ENCODE measurements around the gene NEK6. TPM values are rescaled to one million over a fixed set of nuclear protein-coding genes. Genes with fewer than 3 reads are reported as not detected.
A peak's percentile ranks its signal among the peaks of the same experiment; 100 is the strongest.

Gene NEK6
- total RNA-seq, 2 experiments from 2014 or later: 5.6 to 16.4 TPM

GRCh38 chr9:124394596-124394995 is 136.8 kb downstream of the NEK6 start:
- Histone ChIP-seq H3K27ac (ENCODE audit: low read depth, low read length, poor library complexity, severe bottlenecking) (no peak overlapping the region), H3K9me3 (ENCODE audit: low read length) (no peaks in the 10 kb centered on the region), H3K36me3 (ENCODE audit: insufficient read depth, low read length) (peaks cover 69% of the 10 kb centered on the region), H3K79me2 (ENCODE audit: insufficient read depth, low read depth, low read length) (peaks cover 35% of the 10 kb centered on the region; the same call in 1 of the 2 replicates), H3K4me3 (ENCODE audit: low read depth, low read length, poor library complexity, severe bottlenecking) (no peak overlapping the region), H3K9me2 (ENCODE audit: insufficient read depth, low read length) (no peaks in the 10 kb centered on the region), H3K4me1 (ENCODE audit: insufficient read depth, low read length, poor library complexity, severe bottlenecking) (no peaks in the 10 kb centered on the region), H3K4me2 (ENCODE audit: low read length) (no peak overlapping the region), H4K20me1 (ENCODE audit: insufficient read depth, low read length) (peaks cover 12% of the 10 kb centered on the region; the same call in 1 of the 2 replicates), H2AFZ (ENCODE audit: low read length) (no peak overlapping the region)
- peak; percentile 65 for TF ChIP-seq CTCF (conservative IDR thresholded peaks at IDR 0.05; ENCODE audit: low read length)
- no peak for TF ChIP-seq EZH2phosphoT487 (IDR thresholded peaks at IDR 0.05; ENCODE audit: borderline replicate concordance, low read depth, low read length)
- POLR2A ChIA-PET: no interaction called here
- BruUV-seq (replicated peaks): no TSS peak
- CTCF ChIA-PET (ENCODE audit: unreplicated experiment): interaction anchor here (0.8 kb wide), 1 partner anchor 26 kb away, joined by 3 read pairs; no protein-coding TSS in a partner anchor
- intact Hi-C loops (cut with micrococcal nuclease; ENCODE audit: unreplicated experiment): no loop called here
- no peak for DNase-seq (ENCODE audit: low spot score)

DNA sequence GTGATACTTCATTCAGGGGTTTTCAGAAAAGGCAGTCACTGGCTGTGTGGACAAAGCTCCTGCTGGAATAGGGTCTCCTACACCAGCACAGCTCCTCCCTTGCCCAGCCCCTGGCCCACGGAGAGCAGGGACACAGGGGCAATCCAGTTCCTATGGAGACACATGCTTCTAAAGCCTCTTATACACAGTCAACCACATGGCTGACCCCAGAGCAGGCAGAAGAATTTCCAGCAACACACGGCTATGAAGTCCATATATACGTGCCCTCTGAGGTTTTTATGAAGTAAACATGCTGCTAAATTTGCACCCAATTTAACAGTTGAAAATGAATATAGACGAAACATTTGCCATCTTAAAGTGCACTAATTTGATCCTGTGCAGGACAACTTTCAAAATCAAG is 138.1 kb downstream of the NEK6 start:
- Histone ChIP-seq H3K27ac (ENCODE audit: low read depth, low read length, poor library complexity, severe bottlenecking) (no peak overlapping the region), H3K79me2 (ENCODE audit: insufficient read depth, low read depth, low read length) (peaks cover 26% of the 10 kb centered on the region; the same call in 1 of the 2 replicates), H3K9me2 (ENCODE audit: insufficient read depth, low read length) (no peaks in the 10 kb centered on the region), H2AFZ (ENCODE audit: low read length) (no peak overlapping the region), H3K36me3 (ENCODE audit: insufficient read depth, low read length) (peaks cover 72% of the 10 kb centered on the region), H3K4me1 (ENCODE audit: insufficient read depth, low read length, poor library complexity, severe bottlenecking) (no peaks in the 10 kb centered on the region), H3K9me3 (ENCODE audit: low read length) (no peaks in the 10 kb centered on the region), H3K4me3 (ENCODE audit: low read depth, low read length, poor library complexity, severe bottlenecking) (no peak overlapping the region), H3K4me2 (ENCODE audit: low read length) (no peak overlapping the region), H4K20me1 (ENCODE audit: insufficient read depth, low read length) (peaks cover 11% of the 10 kb centered on the region; the same call in 1 of the 2 replicates)
- CTCF ChIA-PET (ENCODE audit: unreplicated experiment): no interaction called here
- DNase-seq (ENCODE audit: low spot score): no peak
- intact Hi-C loops (cut with micrococcal nuclease; ENCODE audit: unreplicated experiment): no loop called here
- TF ChIP-seq EZH2phosphoT487 (IDR thresholded peaks at IDR 0.05; ENCODE audit: borderline replicate concordance, low read depth, low read length) (no peak), CTCF (conservative IDR thresholded peaks at IDR 0.05; ENCODE audit: low read length) (no peak)
- POLR2A ChIA-PET: interaction anchor here (1.1 kb wide), 1 partner anchor 12 kb away, joined by 4 read pairs; no protein-coding TSS in a partner anchor
- no TSS peak for BruUV-seq (replicated peaks)

DNA sequence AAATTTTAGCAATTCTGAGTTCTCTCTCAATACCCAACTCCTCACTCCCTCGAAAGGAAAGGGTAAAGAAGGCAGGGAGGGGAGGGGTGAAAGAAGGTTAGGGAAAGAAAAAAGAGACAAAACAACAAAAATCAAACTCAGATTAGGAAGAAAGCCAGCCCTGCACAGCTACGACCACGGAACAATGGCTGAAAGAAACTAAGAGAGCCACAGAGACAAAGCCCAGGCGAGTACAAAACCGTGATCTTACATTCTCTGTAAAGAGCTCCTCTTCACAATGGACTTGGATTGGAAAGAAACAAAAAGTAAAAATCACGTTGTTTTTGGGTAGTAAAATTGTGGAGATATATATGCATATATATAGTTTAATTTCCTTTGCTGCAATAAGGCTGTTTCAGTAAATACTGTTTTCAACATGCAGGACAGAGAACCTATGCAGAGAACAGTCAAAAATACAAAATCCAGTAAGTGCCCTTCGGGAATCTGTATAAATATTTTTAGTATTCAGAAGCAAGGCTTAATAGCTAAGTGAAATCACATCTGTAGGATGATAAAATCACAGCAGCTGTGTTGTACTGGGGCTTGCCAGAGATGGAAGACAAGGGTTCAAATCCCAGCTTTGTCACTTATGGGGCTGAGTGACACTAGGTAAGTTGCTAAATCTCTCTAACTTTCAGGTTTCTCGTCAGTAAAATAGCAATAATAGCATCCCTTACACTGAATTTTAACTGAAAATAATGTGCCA is 140.6 kb downstream of the NEK6 start:
- ChIA-PET POLR2A (interaction anchor here (0.7 to 1.1 kb wide), 4 partner anchors 9 to 364 kb away, joined by 3 to 6 read pairs (median 4); no protein-coding TSS in a partner anchor), CTCF (ENCODE audit: unreplicated experiment) (no interaction called here)
- Histone ChIP-seq H2AFZ (ENCODE audit: low read length) (no peak overlapping the region), H4K20me1 (ENCODE audit: insufficient read depth, low read length) (peaks cover 13% of the 10 kb centered on the region; the same call in 1 of the 2 replicates), H3K4me3 (ENCODE audit: low read depth, low read length, poor library complexity, severe bottlenecking) (no peak overlapping the region), H3K79me2 (ENCODE audit: insufficient read depth, low read depth, low read length) (peaks cover 18% of the 10 kb centered on the region; the same call in 1 of the 2 replicates), H3K27ac (ENCODE audit: low read depth, low read length, poor library complexity, severe bottlenecking) (no peak overlapping the region), H3K36me3 (ENCODE audit: insufficient read depth, low read length) (peaks cover 83% of the 10 kb centered on the region), H3K9me2 (ENCODE audit: insufficient read depth, low read length) (no peaks in the 10 kb centered on the region), H3K4me2 (ENCODE audit: low read length) (no peak overlapping the region), H3K4me1 (ENCODE audit: insufficient read depth, low read length, poor library complexity, severe bottlenecking) (no peaks in the 10 kb centered on the region), H3K9me3 (ENCODE audit: low read length) (no peaks in the 10 kb centered on the region)
- TF ChIP-seq EZH2phosphoT487 (IDR thresholded peaks at IDR 0.05; ENCODE audit: borderline replicate concordance, low read depth, low read length) (no peak), CTCF (conservative IDR thresholded peaks at IDR 0.05; ENCODE audit: low read length) (no peak)
- DNase-seq (ENCODE audit: low spot score): no peak
- no TSS peak for BruUV-seq (replicated peaks)
- intact Hi-C loops (cut with micrococcal nuclease; ENCODE audit: unreplicated experiment): no loop called here
